ENCODE measurements around the gene CCDC149.

CCDC149 gene

DNA sequence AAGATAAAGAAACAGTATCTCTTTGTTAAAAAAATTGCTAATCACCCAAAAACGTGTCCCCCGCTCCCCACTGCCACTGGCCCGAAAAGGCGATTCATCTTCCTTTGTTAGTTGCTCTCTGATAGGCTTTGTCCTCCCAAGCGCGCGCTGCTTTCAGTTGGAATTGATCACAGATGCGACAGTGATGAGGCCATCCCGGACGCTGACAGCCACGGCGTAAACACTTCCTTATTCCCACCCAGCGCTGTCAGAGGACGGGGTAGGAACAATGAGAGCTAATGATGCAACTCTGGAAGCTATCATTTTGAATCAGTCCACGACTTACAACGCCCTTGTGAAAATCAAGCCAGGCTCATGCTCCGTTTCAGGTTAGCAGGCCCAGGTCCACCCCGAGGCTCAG, 96.0 kb downstream of the CCDC149 start:
- Histone ChIP-seq H3K9me3 (ENCODE audit: control extremely low read depth in 1 of 5, control insufficient read depth in 4 of 5, insufficient read depth in 2 of 5, low read depth in 1 of 5, low read length in 4 of 5) (peaks cover 0 to 9% (median 4%) of the 10 kb centered on the region in 5 experiments), H3K27ac (ENCODE audit: insufficient read depth in 1 of 2, low read depth in 1 of 2, low read length in 2 of 2, poor library complexity in 1 of 2, severe bottlenecking in 2 of 2) (no peak overlapping the region), H3K4me3 (ENCODE audit: control insufficient read depth in 1 of 7, extremely low read depth in 1 of 7, insufficient read depth in 4 of 7, low read depth in 2 of 7, low read length in 6 of 7) (no peak overlapping the region), H3K4me1 (ENCODE audit: control extremely low read depth in 1 of 4, control insufficient read depth in 4 of 4, insufficient read depth in 4 of 4, low read length in 3 of 4) (no peaks in the 10 kb centered on the region), H3K36me3 (ENCODE audit: control insufficient read depth in 4 of 4, insufficient read depth in 4 of 4, low read length in 3 of 4) (peaks cover 0 to 19% (median 4%) of the 10 kb centered on the region in 4 experiments), H3K27me3 (replicated peaks in 2 of 5; ENCODE audit: control insufficient read depth in 4 of 5, insufficient read depth in 5 of 5, low read length in 4 of 5) (no peaks in the 10 kb centered on the region)
- ChIA-PET POLR2A (no interaction called here), CTCF (interaction anchor here (1.6 kb wide), 1 partner anchor 8 kb away, joined by 5 read pairs; no protein-coding TSS in a partner anchor)
- no peak for DNase-seq
- 98% methylated on average over 18 of the region's 18 CpGs for WGBS (ENCODE audit: insufficient coverage)

DNA sequence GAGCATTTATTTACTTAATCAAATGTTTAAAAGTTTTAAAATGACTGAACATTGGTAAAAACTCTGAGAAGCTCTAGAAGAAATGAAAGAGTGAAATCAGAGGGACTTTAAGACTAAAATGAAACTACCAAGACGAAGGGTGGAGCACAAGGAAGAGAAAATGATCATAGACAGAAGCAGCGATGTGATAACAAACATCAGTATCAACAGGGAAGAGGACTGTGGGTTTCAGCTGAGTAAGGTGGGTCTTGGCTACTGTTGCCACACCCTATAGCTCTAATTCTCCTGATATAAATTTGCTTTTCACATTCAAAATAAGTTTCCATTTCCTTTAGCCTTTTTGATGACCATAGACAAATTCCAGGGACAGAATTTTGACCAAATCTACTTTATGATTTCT, 99.1 kb downstream of the CCDC149 start:
- CTCF ChIA-PET, result no interaction called here
- H3K36me3 ChIP-seq (ENCODE audit: control insufficient read depth in 4 of 4, insufficient read depth in 4 of 4, low read length in 3 of 4), result peaks cover 0 to 13% (median 3%) of the 10 kb centered on the region in 4 experiments
- WGBS (ENCODE audit: insufficient coverage), result no CpG with 5 or more reads among the region's 2 CpGs

DNA sequence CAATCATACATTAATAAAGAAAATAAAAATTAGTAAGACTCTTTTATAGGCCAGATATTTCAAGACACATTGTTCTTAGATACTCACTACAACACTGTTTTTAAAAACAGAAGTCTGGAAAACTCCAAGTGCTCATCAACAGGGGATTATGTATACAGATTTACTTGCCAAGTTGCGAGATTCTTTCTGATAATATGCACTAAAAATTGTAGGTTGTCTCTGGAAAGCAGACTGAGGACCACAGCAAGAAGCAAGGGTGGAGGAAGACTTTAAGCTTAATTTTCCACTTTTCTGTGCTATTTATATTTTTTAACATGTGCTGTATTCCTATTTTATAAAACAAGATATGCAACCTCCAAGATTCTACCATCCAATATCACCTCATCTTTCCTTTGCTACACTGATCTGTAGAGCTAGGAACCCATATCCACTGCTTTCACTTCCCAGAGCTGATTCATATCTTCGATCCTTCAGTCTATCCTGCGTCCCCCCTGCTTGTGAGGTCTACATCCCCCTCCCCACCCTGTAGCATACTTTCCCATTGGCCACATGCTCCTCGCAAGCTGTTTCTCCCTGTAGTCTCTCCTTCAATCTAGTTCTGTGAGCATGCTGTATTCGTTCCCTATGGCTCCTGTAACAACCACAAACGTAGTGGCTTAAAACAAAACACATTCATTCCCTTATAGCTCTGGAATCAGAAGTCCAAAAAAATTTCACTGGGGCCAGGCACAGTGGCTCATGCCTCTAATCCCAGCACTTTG, 101.8 kb downstream of the CCDC149 start:
- Histone ChIP-seq H3K27ac (ENCODE audit: insufficient read depth in 1 of 2, low read depth in 1 of 2, low read length in 2 of 2, poor library complexity in 1 of 2, severe bottlenecking in 2 of 2) (no peak overlapping the region), H3K4me1 (ENCODE audit: control extremely low read depth in 1 of 4, control insufficient read depth in 4 of 4, insufficient read depth in 4 of 4, low read length in 3 of 4) (peaks cover 0 to 6% (median 2%) of the 10 kb centered on the region in 4 experiments), H3K9me3 (ENCODE audit: control extremely low read depth in 1 of 5, control insufficient read depth in 4 of 5, insufficient read depth in 2 of 5, low read depth in 1 of 5, low read length in 4 of 5) (peaks cover 0 to 7% (median 0%) of the 10 kb centered on the region in 5 experiments), H3K27me3 (replicated peaks in 2 of 5; ENCODE audit: control insufficient read depth in 4 of 5, insufficient read depth in 5 of 5, low read length in 4 of 5) (no peaks in the 10 kb centered on the region), H3K4me3 (ENCODE audit: control insufficient read depth in 1 of 7, extremely low read depth in 1 of 7, insufficient read depth in 4 of 7, low read depth in 2 of 7, low read length in 6 of 7) (no peak overlapping the region), H3K36me3 (ENCODE audit: control insufficient read depth in 4 of 4, insufficient read depth in 4 of 4, low read length in 3 of 4) (peaks cover 0 to 3% (median 0%) of the 10 kb centered on the region in 4 experiments)
- no peak for DNase-seq
- WGBS (ENCODE audit: insufficient coverage), result 100% methylated on average over 6 of the region's 6 CpGs
- POLR2A ChIA-PET, result no interaction called here
- CTCF ChIA-PET, result interaction anchor here (0.6 to 1.3 kb wide), 2 partner anchors 22 to 36 kb away, joined by 3 read pairs; no protein-coding TSS in a partner anchor

More for the DNA sequence above, 99.1 kb downstream of the CCDC149 start:
- no peak for DNase-seq
- POLR2A ChIA-PET, result no interaction called here
- no peak overlapping the region for H3K4me3 ChIP-seq (ENCODE audit: control insufficient read depth in 1 of 7, extremely low read depth in 1 of 7, insufficient read depth in 4 of 7, low read depth in 2 of 7, low read length in 6 of 7)
- H3K27me3 ChIP-seq (replicated peaks in 2 of 5; ENCODE audit: control insufficient read depth in 4 of 5, insufficient read depth in 5 of 5, low read length in 4 of 5), result no peaks in the 10 kb centered on the region
- no peaks in the 10 kb centered on the region for H3K4me1 ChIP-seq (ENCODE audit: control extremely low read depth in 1 of 4, control insufficient read depth in 4 of 4, insufficient read depth in 4 of 4, low read length in 3 of 4)
- no peak overlapping the region for H3K27ac ChIP-seq (ENCODE audit: insufficient read depth in 1 of 2, low read depth in 1 of 2, low read length in 2 of 2, poor library complexity in 1 of 2, severe bottlenecking in 2 of 2)
- H3K9me3 ChIP-seq (ENCODE audit: control extremely low read depth in 1 of 5, control insufficient read depth in 4 of 5, insufficient read depth in 2 of 5, low read depth in 1 of 5, low read length in 4 of 5), result peaks cover 0 to 9% (median 4%) of the 10 kb centered on the region in 5 experiments

DNA sequence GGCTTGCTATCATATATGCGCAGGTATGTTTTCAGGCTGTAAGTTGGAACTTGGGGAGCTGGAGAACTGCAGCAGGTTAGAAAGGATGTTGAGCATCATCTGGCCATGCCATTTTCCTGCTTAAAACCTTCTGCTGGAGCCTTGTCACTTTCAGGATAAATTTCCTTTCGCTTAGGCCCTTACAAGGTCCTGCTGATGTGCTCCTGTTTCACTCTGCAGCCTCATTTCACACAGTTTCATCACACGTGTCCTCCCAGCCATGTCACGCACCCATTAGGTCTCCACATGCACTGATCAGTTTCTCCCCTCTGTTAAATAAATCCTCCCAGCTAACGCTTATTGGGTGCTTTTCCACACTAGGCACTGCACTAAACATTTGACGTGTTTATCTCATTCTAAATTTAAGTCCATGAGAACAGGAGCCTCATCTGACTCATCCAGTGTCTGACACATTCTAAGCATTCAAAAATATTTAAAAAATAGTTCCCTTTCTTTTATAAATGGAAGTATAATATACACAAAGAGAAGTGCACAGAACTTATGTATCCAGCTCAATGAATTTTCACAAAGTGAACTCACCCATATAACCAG, 102.9 kb downstream of the CCDC149 start:
- Histone ChIP-seq H3K9me3 (ENCODE audit: control extremely low read depth in 1 of 5, control insufficient read depth in 4 of 5, insufficient read depth in 2 of 5, low read depth in 1 of 5, low read length in 4 of 5) (peaks cover 0 to 7% (median 0%) of the 10 kb centered on the region in 5 experiments), H3K27me3 (replicated peaks in 2 of 5; ENCODE audit: control insufficient read depth in 4 of 5, insufficient read depth in 5 of 5, low read length in 4 of 5) (no peaks in the 10 kb centered on the region), H3K27ac (ENCODE audit: insufficient read depth in 1 of 2, low read depth in 1 of 2, low read length in 2 of 2, poor library complexity in 1 of 2, severe bottlenecking in 2 of 2) (no peak overlapping the region), H3K36me3 (ENCODE audit: control insufficient read depth in 4 of 4, insufficient read depth in 4 of 4, low read length in 3 of 4) (peaks cover 0 to 3% (median 0%) of the 10 kb centered on the region in 4 experiments), H3K4me3 (ENCODE audit: control insufficient read depth in 1 of 7, extremely low read depth in 1 of 7, insufficient read depth in 4 of 7, low read depth in 2 of 7, low read length in 6 of 7) (no peak overlapping the region), H3K4me1 (ENCODE audit: control extremely low read depth in 1 of 4, control insufficient read depth in 4 of 4, insufficient read depth in 4 of 4, low read length in 3 of 4) (peaks cover 0 to 12% (median 4%) of the 10 kb centered on the region in 4 experiments)
- ChIA-PET CTCF (interaction anchor here (1.7 kb wide), 1 partner anchor 7 kb away, joined by 5 read pairs; no protein-coding TSS in a partner anchor), POLR2A (no interaction called here)
- DNase-seq, result no peak
- 100% methylated on average over 5 of the region's 6 CpGs for WGBS (ENCODE audit: insufficient coverage)

DNA sequence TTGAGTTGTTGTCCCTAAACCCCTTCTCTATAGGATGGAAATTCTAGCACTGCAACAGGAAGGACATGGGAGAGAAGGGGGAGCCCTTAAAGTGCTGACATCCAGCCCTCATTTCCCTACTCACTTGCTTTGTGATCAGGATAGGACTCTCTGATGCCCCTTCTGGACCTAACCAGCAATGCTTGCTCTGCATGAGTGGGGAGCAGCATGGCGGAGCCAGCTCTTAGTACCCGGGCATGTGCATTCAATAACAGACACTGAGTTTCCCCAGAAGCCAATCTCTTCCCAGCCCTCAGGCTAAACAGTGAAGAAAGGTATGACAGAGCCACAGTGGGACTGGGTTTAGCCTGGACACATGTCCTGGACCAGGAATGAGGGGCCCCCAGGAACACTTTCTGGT, 103.5 kb downstream of the CCDC149 start:
- no peaks in the 10 kb centered on the region for H3K27me3 ChIP-seq (replicated peaks in 2 of 5; ENCODE audit: control insufficient read depth in 4 of 5, insufficient read depth in 5 of 5, low read length in 4 of 5)
- ChIA-PET CTCF (interaction anchor here (1.7 kb wide), 1 partner anchor 8 kb away, joined by 5 read pairs; no protein-coding TSS in a partner anchor), POLR2A (no interaction called here)
- no peak overlapping the region for H3K4me3 ChIP-seq (ENCODE audit: control insufficient read depth in 1 of 7, extremely low read depth in 1 of 7, insufficient read depth in 4 of 7, low read depth in 2 of 7, low read length in 6 of 7)
- no peak for DNase-seq
- H3K27ac ChIP-seq (ENCODE audit: insufficient read depth in 1 of 2, low read depth in 1 of 2, low read length in 2 of 2, poor library complexity in 1 of 2, severe bottlenecking in 2 of 2), result no peak overlapping the region
- H3K36me3 ChIP-seq (ENCODE audit: control insufficient read depth in 4 of 4, insufficient read depth in 4 of 4, low read length in 3 of 4), result peaks cover 0 to 3% (median 0%) of the 10 kb centered on the region in 4 experiments
- WGBS (ENCODE audit: insufficient coverage), result 100% methylated on average over 2 of the region's 2 CpGs
- peaks cover 0 to 7% (median 0%) of the 10 kb centered on the region in 5 experiments for H3K9me3 ChIP-seq (ENCODE audit: control extremely low read depth in 1 of 5, control insufficient read depth in 4 of 5, insufficient read depth in 2 of 5, low read depth in 1 of 5, low read length in 4 of 5)
- H3K4me1 ChIP-seq (ENCODE audit: control extremely low read depth in 1 of 4, control insufficient read depth in 4 of 4, insufficient read depth in 4 of 4, low read length in 3 of 4), result peaks cover 0 to 12% (median 4%) of the 10 kb centered on the region in 4 experiments

DNA sequence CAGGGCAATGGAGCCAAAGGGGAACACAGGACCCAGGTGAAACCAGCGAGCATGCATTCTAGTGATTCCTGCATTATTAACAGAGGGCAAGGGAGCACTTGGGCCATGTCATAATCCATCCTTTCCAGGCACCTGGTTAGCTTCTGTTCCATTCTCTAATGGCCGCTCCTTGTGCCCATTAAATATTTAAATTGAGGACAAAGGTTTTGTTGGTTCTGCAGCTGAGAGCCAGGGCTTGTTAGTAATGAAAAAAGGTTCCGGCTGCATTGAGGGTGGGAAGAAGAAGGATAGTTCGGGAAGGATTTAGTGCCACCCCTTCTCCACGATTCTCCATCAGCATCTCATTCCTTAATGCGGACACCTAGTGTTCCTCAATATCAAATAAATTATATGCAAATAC, 103.9 kb downstream of the CCDC149 start:
- 89% methylated on average over 3 of the region's 6 CpGs for WGBS (ENCODE audit: insufficient coverage)
- DNase-seq, result no peak
- Histone ChIP-seq H3K4me1 (ENCODE audit: control extremely low read depth in 1 of 4, control insufficient read depth in 4 of 4, insufficient read depth in 4 of 4, low read length in 3 of 4) (peaks cover 0 to 12% (median 4%) of the 10 kb centered on the region in 4 experiments), H3K4me3 (ENCODE audit: control insufficient read depth in 1 of 7, extremely low read depth in 1 of 7, insufficient read depth in 4 of 7, low read depth in 2 of 7, low read length in 6 of 7) (no peak overlapping the region), H3K27me3 (replicated peaks in 2 of 5; ENCODE audit: control insufficient read depth in 4 of 5, insufficient read depth in 5 of 5, low read length in 4 of 5) (no peaks in the 10 kb centered on the region), H3K27ac (ENCODE audit: insufficient read depth in 1 of 2, low read depth in 1 of 2, low read length in 2 of 2, poor library complexity in 1 of 2, severe bottlenecking in 2 of 2) (no peak overlapping the region), H3K36me3 (ENCODE audit: control insufficient read depth in 4 of 4, insufficient read depth in 4 of 4, low read length in 3 of 4) (peaks cover 0 to 3% (median 0%) of the 10 kb centered on the region in 4 experiments), H3K9me3 (ENCODE audit: control extremely low read depth in 1 of 5, control insufficient read depth in 4 of 5, insufficient read depth in 2 of 5, low read depth in 1 of 5, low read length in 4 of 5) (peaks cover 0 to 7% (median 0%) of the 10 kb centered on the region in 5 experiments)
- POLR2A ChIA-PET, result no interaction called here
- CTCF ChIA-PET, result interaction anchor here (1.7 kb wide), 1 partner anchor 8 kb away, joined by 5 read pairs; no protein-coding TSS in a partner anchor

DNA sequence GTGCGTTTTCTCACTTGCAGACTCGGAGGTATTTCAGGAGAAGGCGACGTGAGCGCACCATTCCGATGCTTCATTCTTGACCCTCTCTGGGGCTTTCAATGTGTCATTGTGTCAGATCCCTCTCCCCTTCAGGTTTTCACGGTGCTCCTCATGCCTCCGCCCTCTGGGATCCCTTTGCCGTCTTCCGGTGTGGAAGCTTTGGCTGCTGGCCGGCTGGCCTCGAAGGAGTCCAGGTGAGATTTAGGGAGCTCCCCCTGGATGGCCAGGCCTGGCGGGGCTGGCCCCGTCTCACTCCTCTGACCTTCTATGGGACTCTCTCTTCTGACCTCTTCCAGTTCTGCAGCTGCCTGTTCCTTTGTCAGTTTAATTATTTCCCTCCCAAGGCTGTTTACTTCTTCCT, 104.6 kb downstream of the CCDC149 start:
- ChIA-PET POLR2A (no interaction called here), CTCF (interaction anchor here (1.7 kb wide), 1 partner anchor 9 kb away, joined by 5 read pairs; no protein-coding TSS in a partner anchor)
- Histone ChIP-seq H3K36me3 (ENCODE audit: control insufficient read depth in 4 of 4, insufficient read depth in 4 of 4, low read length in 3 of 4) (peaks cover 0 to 3% (median 0%) of the 10 kb centered on the region in 4 experiments), H3K4me3 (ENCODE audit: control insufficient read depth in 1 of 7, extremely low read depth in 1 of 7, insufficient read depth in 4 of 7, low read depth in 2 of 7, low read length in 6 of 7) (no peak overlapping the region), H3K27me3 (replicated peaks in 2 of 5; ENCODE audit: control insufficient read depth in 4 of 5, insufficient read depth in 5 of 5, low read length in 4 of 5) (no peaks in the 10 kb centered on the region), H3K27ac (ENCODE audit: insufficient read depth in 1 of 2, low read depth in 1 of 2, low read length in 2 of 2, poor library complexity in 1 of 2, severe bottlenecking in 2 of 2) (no peak overlapping the region), H3K4me1 (ENCODE audit: control extremely low read depth in 1 of 4, control insufficient read depth in 4 of 4, insufficient read depth in 4 of 4, low read length in 3 of 4) (peaks cover 0 to 12% (median 4%) of the 10 kb centered on the region in 4 experiments), H3K9me3 (ENCODE audit: control extremely low read depth in 1 of 5, control insufficient read depth in 4 of 5, insufficient read depth in 2 of 5, low read depth in 1 of 5, low read length in 4 of 5) (peaks cover 0 to 7% (median 0%) of the 10 kb centered on the region in 5 experiments)
- DNase-seq, result no peak
- WGBS (ENCODE audit: insufficient coverage), result 97% methylated on average over 13 of the region's 14 CpGs
